ENCODE results near the gene NCKAP5. TPM values are rescaled to one million over a fixed set of nuclear protein-coding genes. Genes with fewer than 3 reads are reported as not detected.
"Not testable (repeated sequence)": the region's sequence is repeated elsewhere in the genome, so short reads cannot be mapped to it uniquely, and the experiment has no call there.

The NCKAP5 gene
- total RNA-seq, 1 donor from 2014 or later: 2.8 TPM

DNA sequence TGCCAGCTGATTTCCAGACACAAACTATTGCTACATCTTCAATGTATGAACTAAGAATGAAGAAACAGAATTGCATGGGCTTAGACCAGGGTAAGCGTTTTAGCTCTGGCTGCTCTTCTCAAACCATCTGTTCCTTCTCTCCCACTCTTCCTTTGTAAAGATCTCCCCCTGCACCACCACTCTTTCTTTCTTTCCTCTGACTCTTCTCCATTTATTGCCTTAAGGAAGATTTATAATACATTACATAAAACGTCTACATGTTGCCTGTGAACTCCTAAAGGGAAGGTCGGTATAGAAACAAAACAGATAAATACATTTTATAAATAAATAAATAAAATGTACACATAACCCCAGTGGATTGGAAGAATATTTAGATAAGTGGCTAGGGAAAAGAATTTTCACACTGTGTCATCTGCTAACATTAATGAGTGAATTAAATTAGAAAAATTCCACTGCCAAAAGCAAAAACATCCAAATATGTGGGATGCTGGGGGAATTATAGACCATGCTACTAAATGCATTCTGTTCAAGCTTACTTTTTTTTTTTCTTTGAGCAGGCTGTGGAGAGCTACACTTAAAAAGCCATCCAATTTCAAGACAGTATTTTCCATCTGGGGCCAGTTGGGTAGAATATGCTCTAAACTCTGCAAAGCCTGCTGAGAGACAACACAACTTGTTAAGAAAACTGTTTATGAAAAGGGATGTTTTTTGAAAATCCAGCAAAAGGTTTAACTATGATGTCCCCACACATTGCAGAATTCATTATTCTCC lies 41.5 kb downstream of the NCKAP5 start:
- intact Hi-C loops (cut with micrococcal nuclease): no loop called here
- DNase-seq: no peak
- no peak for ATAC-seq

DNA sequence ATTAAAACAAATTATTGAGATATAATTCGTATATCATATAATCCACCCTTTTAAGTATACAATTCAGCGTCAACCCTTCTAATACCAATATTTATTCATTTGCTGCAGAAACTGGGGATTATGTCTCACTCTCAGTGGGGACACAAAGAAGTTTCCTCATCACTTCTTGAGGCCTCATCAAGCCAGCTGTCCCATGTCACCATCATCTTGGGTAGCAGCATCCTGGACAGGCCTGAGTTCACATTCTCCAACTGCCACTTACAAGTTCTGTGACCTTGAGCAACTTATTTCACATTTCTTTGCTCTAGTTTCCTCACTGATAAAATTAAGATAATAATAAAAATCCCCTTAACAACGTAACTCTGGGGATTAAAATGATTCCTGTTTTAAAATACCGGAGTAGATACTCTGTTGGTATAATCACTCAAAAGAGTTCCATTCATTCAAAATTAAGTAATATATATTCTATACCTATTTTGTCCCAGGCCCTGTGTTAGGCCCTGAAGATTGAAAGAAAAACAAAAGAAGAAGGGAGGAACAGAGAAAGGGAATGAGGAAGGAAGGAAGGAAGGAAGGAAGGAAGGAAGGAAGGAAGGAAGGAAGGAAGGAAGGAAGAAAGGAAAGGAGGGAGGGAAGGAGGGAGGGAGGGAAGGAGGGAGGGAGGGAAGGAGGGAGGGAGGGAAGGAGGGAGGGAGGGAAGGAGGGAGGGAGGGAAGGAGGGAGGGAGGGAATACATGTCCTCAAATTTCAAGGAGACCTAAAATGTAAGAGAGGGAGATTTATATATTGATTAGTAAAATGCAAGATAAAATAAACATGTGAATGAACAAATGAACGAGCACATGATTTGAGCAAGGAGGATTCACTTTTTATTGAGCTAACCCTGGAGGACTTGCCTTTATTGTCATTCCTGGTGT lies 42.4 kb downstream of the NCKAP5 start:
- ATAC-seq (no peak), DNase-seq (no peak)
- intact Hi-C loops (cut with micrococcal nuclease): no loop called here

DNA sequence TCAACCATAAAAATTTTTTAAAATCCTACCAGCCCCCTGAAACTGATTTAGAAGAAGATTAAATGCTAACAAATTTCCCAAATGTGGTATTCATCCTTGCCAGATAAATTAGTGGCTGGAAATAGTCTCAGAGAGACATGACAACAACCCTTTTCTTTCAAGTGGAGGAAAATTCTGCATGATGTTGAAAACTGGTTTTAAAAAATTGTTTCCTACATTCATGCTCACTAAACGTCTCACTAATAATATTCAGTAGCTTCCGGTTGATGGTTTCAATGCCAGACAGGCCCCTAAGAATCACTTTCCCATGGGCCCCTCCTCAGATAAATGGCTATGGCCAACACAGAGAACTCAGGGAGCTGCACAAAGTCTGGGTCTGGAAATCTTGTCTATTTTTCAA lies 43.2 kb downstream of the NCKAP5 start:
- intact Hi-C loops (cut with micrococcal nuclease): no loop called here
- ATAC-seq: no peak
- DNase-seq: no peak

DNA sequence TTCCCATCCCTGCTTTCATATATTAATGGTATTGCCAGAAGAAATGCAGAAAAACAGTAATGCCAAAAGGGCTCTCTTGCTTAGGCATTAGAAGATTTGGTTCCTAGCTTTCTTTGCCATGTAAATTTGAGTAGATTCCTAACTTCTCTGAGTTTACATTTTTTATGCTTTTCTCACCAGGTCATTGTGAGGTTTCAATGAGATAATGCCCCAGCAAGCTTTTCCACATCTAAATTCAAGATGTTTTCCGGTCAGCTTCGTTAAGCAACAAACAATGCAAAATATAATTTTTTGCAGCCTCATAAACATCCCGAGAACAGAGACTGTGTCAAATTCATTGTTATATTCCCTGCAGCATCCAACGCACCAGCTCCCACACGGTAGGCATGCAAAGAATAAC lies 44.9 kb downstream of the NCKAP5 start:
- DNase-seq (no peak), ATAC-seq (no peak)
- intact Hi-C loops (cut with micrococcal nuclease): no loop called here

DNA sequence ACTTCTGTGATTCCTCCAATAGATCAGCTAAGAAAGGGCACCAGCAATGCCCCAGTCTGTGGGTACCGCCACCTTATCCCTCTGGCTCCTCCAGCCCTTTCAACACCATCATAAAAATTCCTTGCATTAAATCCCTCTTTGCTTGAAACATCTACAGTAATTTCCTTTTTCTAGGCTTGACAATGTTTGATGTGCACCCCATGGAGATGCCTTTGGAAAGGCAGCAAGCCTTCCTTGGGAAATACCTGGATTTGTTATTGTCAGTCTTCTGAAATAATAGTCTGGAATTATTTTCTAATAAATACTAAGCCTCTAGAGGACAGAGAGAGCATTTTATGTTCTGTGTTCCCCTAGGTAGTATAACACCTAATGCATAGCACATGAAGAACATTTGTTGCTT lies 46.1 kb downstream of the NCKAP5 start:
- no peak for DNase-seq
- ATAC-seq: no peak
- intact Hi-C loops (cut with micrococcal nuclease): no loop called here

DNA sequence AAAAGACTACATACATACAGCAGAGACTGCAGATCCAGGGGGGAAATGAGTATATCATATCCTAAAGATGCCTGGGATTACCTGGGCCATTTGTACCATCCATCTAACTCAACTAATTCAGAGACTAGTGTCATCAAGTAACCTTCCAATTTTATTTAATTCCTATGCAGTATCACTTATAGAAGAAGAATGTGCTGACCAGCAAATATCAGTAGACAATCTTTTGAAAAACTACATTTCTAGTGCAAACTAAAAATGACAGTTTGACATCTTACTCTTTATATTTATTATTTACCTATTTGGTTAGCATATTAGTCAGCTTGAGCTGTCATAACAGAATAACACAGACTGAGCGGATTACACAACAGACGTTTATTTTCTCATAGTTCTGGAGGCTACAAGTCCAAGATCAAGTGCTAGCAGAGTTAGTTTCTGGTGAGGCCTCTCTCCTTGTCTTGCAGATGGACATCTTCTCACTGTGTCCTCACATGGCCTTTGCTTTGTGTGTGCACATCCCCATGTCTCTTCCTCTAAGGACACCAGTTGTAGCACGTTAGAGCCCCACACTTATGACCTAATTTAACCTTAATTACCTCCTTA lies 47.0 kb downstream of the NCKAP5 start:
- ATAC-seq: no peak
- intact Hi-C loops (cut with micrococcal nuclease): no loop called here
- no peak for DNase-seq

DNA sequence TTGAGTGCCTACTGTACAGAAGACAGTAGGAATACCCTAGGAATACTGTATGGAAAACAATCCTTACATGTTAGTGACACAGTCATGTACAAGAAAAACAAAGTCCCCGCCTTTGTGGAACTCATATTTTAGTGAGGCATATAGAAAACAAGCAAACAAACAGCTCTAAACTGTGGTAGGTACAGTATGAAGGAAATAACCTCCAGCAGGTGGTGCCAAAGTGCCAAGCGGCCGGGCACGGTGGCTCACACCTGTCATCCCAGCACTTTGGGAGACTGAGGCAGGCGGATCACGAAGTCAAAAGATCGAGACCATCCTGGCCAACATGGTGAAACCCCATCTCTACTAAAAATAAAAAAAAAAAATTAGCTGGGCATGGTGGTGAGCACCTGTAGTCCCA lies 48.6 kb downstream of the NCKAP5 start:
- DNase-seq, ATAC-seq: not testable (repeated sequence)

DNA sequence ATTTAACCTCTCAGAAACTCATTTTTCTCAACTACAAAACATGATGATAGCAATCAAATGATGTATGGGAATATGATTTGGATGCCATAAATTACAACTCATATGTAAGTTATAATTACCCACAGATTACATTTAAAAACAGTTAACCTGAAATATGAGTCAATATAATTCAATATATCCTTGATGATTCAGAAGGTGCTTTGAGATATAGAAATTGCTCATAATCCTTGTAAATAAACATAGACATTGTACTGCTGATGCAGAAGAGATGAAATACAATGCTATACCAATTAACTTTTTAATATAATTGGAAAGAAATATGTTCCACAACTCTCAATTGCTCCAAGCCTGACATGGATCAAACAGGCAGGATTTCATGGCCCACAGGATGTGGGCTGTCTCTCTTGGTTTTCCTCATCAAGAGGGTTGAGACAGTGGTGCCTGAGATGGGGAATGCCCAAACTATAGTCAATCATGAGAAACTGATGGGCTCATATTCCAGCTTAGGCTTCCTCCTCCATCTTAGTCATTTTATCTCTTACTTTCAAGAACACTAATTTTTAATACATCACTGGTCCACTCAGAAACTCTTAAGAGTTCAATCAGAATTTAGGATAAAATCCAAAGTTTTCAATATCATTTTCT lies 49.4 kb downstream of the NCKAP5 start:
- intact Hi-C loops (cut with micrococcal nuclease): no loop called here
- no peak for ATAC-seq
- DNase-seq: no peak

More for the DNA sequence above, 48.6 kb downstream of the NCKAP5 start:
- intact Hi-C loops (cut with micrococcal nuclease): not testable (repeated sequence)

DNA sequence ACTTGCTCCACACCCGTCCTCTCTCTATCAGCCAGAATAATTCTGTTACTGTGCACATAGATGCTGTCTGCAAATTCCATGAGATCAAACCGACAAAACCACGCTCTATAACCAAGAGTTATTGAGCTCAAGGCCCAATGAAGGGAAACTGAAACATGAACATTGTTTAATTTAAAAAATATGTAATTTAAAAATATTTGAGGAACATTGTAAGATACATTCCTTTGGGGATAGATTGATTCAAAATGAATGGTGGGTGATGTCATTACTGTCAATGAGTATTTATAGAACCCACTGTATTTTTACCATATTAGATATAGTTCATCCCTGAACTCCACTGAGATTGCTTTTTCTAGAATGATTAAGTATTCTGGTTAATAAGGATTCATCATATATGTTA lies 50.4 kb downstream of the NCKAP5 start:
- ATAC-seq: no peak
- intact Hi-C loops (cut with micrococcal nuclease): no loop called here
- no peak for DNase-seq

DNA sequence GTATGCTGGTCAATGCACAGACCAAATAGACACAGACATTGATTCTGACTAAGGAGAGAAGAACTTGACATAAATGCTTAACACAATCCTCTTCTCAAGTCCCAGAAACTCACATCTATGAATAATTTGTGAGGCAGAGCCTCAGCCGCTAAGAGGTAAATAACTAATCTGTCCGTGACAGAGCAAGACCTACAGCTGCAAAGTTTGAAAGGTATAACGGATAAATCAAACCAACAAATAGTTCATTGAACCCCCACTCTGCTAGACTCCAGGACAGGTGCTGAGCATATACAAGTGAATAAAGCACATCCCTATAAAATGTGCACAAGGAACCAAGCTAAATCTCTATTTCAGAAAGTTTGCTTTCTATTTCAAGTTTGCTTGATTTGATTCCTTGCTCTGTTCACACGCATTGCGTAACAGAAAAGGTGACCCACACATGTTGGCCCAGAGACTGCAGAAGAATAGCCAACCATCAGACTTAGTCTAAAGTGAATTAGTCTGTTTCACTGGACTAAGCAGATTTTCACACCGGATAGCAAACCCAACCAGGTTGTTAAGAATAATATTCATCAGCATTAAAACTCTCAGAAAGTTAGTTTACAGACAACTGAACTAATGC lies 51.7 kb downstream of the NCKAP5 start:
- ATAC-seq (no peak), DNase-seq (no peak)
- intact Hi-C loops (cut with micrococcal nuclease): no loop called here

DNA sequence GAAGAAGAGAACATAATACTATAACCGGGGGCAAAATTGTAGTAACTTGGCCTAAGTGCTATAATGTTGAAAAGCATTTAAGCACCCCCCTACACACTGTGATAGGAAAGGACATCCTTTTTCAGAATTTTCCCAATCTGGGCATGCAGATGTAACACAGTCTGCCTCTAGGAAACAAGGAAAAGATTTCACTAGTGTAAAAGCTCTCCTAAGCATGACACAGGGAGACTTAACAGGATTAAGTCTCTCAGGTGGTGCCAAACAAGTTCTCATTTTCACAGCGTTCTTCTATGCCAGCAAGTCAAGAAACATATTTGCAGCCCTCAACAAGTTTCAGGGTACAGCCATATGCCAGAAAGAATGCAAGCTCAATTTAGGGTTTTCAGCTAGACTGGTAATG lies 53.0 kb downstream of the NCKAP5 start:
- intact Hi-C loops (cut with micrococcal nuclease): no loop called here
- no peak for DNase-seq

DNA sequence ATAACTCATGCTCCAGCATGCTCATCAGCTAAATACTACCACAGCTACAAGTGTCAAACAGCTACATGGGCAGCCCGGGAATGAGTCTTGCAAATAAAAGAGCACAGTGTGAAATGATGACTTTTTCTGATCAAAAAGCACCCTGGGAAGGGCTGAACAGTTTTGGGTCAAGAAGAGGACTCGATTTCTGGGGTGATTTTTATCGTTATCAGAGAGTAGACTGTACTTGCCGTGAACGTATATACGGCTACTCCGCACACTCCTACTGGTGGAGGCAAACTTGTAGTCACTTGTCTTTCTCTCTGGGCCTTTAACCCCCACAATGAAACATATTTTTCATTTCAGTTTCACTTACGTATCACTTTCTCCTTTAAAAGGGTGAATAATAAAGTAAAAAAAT lies 54.4 kb downstream of the NCKAP5 start:
- ATAC-seq (no peak), DNase-seq (no peak)
- intact Hi-C loops (cut with micrococcal nuclease): no loop called here

More for the DNA sequence above, 53.0 kb downstream of the NCKAP5 start:
- ATAC-seq: no peak

DNA sequence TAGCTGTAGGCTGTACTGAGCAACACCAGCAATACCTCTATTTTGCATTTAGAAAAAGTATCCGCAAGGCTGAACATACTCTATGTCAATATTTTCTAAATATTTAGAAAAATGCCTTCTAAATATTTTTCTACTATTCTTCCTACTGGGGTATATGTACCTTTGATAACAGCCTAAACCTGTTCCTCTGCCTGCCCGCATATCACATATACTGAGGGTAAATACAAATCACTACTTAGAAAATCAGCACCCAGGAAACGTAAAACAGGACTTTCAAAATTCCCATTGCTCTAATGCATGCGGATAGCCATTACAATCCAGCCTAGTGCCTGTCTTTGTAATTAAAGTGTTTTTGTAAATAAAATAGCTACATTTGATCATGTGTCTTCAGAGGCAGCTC lies 56.1 kb downstream of the NCKAP5 start:
- ATAC-seq (no peak), DNase-seq (no peak)
- intact Hi-C loops (cut with micrococcal nuclease): no loop called here

DNA sequence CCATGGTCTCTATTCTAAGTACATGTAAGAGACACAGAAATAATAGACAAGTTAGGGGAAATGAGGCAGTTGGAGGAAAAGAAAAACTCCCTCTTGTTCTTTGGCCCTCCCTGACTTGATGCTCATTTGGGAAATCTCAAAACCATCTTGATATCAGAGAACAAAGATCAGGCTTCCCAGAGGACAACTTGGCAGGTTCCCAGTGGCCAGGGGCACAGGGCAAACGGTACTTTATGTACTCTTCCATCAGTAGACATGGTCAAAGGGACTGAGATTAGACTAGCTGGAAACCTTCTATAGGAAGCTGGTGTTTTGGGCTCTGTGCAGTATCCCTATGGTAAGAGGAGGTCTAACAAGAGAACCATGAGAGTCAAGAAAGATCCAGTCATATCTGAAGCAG lies 56.6 kb downstream of the NCKAP5 start:
- ATAC-seq (no peak), DNase-seq (no peak)

DNA sequence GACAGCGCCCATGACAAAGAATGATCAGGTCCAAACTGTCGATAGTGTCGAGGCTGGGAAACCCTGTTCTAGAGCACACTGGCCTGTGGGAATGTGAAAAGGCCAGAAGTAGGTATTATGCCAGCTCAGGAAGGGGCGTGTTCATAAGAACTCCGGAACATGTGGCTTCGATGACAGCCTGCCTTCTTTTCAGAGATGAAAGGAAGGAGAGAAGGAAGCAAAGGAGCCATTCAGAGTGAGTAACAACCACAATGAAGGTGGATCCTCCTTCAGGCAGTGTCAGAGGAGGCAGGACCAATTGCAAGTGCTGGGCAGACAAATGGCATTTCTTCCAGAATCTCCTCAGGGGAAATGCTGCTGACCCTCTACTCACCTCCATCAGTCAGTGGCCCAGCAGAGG lies 58.5 kb downstream of the NCKAP5 start:
- no peak for ATAC-seq
- no peak for DNase-seq
- intact Hi-C loops (cut with micrococcal nuclease): no loop called here

More for the DNA sequence above, 56.6 kb downstream of the NCKAP5 start:
- intact Hi-C loops (cut with micrococcal nuclease): no loop called here

DNA sequence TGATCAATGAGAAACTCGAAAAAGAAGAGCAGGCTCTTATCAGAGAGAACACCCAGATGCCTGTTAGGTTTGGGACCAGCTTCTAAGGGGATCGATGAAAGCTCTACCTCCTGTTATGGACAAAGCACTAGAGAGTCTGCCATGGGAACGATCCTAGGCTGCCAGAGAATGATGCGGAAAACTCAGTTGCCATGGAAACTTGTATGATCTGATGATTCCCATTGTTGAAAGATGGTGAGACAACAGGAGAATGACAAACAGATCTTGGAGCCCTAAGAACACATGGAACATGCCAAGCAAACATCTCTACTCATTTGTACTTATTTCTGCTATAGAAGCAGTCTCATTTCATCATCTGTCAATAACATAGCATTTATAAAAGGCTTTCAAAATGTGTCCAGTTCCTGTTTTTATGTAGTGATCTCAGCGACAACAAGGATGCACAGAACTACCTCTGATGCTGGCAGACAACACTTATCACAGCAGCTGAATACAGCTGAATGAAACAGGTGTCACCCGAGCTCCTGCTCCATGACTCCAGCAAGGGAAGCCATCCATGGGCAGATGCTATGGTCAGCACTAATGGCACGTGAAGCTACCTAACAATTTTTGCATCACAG lies 59.6 kb downstream of the NCKAP5 start:
- no peak for DNase-seq
- intact Hi-C loops (cut with micrococcal nuclease): no loop called here
- no peak for ATAC-seq

DNA sequence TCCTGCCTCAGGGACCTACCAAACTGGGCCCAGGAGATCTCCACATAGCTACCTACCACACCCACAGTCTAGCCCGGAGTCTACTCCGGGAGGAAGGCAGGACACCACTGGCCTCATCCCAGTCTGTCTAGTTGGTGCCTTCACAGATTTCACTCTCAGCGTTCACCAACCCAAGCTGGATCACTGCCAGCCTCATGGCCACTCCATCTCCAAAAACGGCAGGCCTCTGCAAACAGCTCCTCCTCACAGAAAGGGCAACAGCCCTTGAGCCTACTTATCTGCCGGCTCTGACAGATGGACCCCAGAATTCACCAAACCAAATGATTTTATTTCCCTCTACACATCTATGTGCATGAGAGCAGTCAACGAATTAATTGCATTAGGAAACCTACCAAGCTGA lies 61.3 kb downstream of the NCKAP5 start:
- ATAC-seq (no peak), DNase-seq (no peak)
- intact Hi-C loops (cut with micrococcal nuclease): loop anchor here (1.0 kb wide), 1 partner anchor 23 kb away; no protein-coding TSS in a partner anchor

DNA sequence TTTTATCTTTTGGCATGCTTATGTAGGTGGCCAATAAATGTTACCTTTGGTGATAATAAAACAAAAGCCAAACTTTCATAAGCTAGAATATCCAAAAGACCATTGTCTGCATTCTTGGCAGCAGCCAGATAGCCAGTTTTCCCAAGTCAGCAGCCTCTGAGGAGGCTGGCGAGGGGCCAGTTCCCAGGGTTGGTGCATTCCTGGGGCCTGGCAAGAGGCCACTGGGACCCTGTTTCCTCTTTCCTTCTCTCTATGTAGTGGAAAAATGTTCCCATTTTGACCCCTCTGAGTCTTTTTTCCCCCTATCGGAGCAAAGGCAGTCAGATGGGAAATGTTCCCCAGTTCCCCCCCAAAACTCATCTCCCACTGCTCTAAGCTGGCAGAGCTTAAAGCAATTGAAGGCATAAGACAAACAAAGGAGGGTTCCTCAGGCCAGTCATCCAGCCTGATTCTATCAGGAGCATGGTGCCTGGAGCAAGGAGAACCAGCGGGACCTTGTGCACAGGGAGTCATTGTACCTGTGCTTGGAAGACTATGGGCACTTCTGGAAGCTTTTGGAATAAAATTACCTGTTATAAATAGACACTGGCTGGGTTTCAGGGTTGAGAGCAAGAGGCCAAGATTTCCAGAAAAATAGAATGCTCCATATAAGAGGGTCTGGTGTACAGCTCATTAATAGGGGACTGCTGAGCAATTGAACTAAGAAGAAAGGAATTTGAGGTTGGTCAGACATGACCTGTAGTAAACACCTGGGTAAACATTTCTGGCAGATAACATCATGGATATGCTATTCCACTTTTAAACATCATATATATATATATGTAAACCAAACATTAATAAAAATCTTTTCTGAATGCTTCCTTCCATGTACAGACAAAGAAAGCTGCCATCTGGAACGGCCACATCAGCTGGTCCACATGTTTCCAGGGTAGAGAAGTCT lies 63.4 kb downstream of the NCKAP5 start:
- ATAC-seq (peak; percentile 23), DNase-seq (peak; percentile 69)
- intact Hi-C loops (cut with micrococcal nuclease): no loop called here
